Measurements from ENCODE around the gene NXPE4.
"Not testable (repeated sequence)": the region's sequence is repeated elsewhere in the genome, so short reads cannot be mapped to it uniquely, and the experiment has no call there.

NXPE4 gene

DNA sequence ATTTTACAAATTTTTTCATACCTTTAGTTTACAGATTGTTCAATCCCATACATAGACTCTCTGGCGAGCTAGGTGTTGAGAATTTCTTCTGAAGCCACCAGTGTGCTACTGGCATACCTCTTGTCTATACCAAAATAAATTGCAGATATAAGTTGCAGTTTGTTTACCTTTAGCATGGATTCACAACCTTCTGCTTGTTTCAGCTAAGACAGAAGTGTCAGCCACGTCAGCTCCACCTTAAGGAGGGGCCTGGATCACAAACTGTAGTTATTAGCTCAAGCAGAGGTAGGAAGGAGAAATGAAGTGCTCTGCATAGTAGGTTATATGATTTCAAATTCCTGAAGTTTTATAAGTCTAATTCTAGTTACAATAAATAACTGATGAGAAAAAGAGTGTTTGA, at the start of gene NXPE4:
Gene NXPE4, minus strand, starts transcription at position 216 of the 400 bp plus-strand sequence. CDS start 1,027 bp downstream, outside the sequence.
- Histone ChIP-seq H3K27ac (no peak within 1 kb of the TSS), H3K4me3 (no peak within 1 kb of the TSS)

DNA sequence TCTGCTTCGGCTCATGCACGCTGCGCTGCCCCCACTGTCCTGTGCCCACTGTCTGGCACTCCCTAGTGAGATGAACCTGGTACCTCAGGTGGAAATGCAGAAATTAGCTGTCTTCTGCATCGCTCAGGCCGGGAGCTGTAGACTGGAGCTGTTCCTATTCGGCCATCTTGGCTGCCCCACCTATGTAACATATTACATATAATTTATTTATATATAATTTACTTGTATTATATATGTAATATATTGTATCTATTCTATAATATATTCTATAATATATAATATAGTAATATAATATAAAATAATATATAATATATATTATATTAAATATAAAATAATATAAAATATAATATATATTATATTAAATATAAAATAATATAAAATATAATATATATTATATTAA, 43.9 kb upstream of the NXPE4 start:
- not testable (repeated sequence) for H3K27ac ChIP-seq, H3K4me3 ChIP-seq

DNA sequence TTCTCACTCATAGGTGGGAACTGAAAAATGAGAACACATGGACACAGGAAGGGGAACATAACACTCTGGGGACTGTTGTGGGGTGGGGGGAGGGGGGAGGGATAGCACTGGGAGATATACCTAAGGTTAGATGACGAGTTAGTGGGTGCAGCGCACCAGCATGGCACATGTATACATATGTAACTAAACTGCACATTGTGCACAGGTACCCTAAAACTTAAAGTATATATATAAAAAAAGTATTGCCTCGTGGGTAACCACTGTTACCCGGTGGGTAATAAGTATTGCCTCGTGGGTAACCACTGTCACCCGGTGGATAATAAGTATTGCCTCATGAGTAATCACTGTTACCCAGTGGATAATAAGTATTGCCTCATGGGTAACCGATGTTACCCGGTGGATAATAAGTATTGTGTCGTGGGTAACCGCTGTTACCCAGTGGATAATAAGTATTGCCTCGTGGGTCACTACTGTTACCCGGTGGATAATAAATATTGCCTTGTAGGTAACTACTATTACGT, 35.9 kb upstream of the NXPE4 start:
- not testable (repeated sequence) for H3K4me3 ChIP-seq, H3K27ac ChIP-seq

DNA sequence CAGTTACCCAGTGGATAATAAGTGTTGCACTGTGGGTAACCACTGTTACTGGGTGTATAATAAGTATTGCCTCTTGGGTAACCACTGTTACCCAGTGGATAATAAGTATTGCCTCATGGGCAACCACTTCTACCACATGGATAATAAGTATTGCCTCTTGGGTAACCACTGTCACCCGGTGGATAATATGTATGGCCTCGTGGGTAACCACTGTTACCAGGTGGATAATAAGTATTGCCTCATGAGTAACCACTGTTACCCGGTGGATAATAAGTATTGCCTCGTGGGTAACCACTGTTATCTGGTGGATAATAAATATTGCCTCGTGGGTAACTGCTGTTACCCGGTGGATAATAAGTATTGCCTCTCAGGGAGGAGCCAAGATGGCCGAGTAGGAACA, 29.7 kb upstream of the NXPE4 start:
- Histone ChIP-seq H3K4me3 (no peak overlapping the region), H3K27ac (no peak overlapping the region)

DNA sequence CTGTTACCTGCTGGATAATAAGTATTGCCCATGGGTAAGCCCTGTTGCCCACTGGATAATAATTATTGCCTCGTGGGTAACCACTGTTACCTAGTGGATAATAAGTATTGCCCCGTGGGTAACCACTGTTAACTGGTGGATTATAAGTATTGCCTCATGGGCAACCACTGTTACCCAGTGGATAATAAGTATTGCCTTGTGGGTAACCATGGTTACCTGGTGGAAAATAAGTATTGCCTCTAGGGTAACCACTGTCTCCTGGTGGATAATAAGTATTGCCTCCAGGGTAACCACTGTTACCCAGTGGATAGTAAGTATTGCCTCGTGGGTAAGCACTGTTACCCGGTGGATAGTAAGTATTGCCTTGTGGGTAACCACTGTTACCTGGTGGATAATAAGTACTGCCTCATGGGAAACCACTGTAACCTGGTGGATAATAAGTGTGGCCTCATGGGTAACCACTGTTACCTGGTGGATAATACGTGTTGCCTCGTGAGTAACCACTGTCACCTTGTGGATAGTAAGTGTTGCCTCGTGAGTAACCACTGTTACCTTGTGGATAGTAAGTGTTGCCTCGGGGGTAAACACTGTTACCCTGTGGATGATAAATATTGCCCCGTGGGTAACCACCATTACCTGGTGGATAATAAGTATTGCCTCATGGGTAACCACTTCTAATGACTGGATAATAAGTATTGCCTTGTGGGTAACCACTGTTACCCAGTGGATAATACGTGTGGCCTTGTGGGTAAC, 29.0 kb upstream of the NXPE4 start:
- Histone ChIP-seq H3K4me3 (no peak overlapping the region), H3K27ac (no peak overlapping the region)

DNA sequence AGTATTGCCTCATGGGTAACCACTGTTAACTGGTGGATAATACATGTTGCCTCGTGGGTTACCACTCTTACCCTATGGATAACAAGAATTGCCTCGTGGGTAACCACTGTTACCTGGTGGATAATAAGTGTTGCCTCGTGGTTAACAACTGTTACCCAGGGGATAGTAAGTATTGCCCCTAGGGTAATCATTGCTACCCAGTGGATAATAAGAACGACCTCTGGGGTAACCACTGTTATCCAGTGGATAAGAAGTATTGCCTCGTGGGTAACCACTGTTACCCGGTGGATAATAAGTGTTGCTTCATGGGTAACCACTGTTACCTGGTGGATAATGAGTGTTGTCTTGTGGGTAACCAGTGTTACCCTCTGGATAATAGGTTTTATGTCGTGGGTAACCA, 28.1 kb upstream of the NXPE4 start:
- H3K27ac ChIP-seq, result no peak overlapping the region
- H3K4me3 ChIP-seq, result no peak overlapping the region

DNA sequence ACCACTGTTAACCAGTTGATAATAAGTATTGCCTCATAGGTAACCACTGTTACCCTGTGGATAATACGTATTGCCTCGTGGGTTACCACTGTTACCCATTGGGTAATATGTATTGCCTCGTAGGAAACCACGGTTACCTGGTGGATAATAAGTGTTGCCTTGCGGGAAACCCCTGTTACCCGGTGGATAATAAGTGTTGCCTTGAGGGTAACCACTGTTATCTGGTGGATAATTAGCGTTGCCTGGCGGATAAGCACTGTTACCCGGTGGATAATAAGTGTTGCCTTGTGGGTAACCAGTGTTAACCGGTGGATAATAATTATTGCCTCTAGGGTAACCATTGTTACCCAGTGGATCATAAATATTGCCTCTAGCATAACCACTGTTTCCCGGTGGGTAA, 27.3 kb upstream of the NXPE4 start:
- Histone ChIP-seq H3K4me3 (no peak overlapping the region), H3K27ac (no peak overlapping the region)

DNA sequence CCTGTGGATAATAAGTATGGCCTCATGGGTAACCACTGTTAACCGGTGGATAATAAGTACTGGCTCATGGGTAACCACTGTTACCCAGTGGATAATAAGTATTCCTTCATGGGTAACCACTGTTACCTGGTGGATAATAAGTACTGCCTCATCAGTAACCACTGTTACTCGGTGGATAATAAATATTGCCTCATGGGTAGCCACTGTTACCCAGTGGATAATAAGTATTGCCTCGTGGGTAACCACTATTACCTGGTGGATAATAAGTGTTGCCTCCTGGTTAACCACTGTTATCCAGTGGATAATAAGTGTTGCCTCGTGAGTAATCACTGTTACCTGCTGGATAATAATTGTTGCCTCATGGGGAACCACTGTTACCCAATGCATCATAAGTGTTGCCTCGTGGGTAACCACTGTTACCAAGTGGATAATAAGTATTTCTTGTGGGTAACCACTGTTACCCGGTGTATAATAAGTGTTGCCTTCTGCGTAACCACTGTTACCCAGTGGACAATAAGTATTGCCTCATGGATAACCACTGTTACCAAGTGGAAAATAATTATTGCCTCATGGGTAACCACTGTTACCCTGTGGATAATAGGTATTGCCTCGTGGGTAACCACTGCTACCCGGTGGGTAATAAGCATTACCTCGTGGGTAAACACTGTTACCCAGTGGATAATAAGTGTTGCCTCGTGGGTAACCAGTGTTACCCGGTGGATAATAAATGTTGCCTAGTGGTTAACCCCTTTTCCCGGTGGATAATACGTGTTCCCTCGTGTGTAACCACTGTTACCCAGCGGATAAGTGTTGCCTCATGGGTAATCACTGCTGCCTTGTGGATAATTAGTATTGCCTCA, 26.6 kb upstream of the NXPE4 start:
- H3K27ac ChIP-seq, result no peak overlapping the region
- no peak overlapping the region for H3K4me3 ChIP-seq

DNA sequence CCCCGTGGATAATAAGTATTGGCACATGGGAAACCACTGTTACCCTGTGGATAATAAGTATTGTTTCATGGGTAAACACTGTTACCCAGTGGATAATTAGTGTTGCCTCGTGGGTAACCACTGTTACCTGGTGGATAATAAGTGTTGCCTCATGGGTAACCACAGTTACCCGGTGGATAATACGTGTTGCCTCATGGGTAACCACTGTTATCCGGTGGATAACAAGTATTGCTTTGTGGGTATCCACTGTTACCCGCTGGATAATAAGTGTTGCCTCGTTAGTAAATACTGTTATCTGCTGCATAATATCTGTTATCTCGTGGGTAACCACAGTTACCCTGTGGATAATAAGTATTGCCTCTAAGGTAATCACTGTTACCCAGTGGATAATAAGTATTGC, 25.5 kb upstream of the NXPE4 start:
- no peak overlapping the region for H3K4me3 ChIP-seq
- H3K27ac ChIP-seq, result no peak overlapping the region

DNA sequence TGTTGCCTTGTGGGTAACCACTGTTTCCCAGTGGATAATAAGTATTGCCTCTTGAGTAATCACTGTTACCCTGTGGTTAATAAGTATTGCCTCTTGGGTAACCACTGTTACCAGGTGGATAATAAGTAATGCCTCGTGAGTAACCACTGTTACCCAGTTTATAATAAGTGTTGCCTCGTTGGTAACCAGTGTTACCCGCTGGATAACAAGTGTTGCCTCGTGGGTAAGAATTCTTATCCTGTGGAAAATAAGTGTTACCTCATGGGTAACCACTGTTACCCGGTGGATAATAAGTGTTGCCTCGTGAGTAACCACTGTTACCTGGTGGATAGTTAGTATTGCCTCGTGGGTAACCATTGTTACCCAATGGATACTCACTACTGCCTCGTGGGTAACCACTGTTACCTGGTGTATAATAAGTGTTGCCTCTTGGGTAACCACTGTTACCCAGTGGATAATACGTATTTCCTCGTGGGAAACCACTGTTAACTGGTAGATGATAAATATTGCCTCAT, 24.1 kb upstream of the NXPE4 start:
- Histone ChIP-seq H3K4me3 (no peak overlapping the region), H3K27ac (no peak overlapping the region)

DNA sequence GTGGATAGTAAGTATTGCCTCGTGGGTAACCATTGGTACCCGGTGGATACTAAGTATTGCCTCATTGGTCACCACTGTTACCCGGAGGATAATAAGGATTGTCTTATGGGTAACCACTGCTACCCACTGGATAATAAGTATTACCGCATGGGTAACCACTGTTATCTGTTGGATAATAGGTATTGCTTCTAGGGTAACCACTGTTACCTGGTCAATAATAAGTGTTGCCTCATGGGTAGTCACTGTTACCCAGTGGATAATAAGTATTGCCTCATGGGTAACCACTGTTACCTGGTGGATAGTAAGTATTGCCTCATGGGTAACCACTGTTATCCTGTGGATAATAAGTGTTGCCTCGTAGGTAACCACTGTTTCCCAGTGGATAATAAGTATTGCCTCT, 22.6 kb upstream of the NXPE4 start:
- Histone ChIP-seq H3K27ac (no peak overlapping the region), H3K4me3 (no peak overlapping the region)

DNA sequence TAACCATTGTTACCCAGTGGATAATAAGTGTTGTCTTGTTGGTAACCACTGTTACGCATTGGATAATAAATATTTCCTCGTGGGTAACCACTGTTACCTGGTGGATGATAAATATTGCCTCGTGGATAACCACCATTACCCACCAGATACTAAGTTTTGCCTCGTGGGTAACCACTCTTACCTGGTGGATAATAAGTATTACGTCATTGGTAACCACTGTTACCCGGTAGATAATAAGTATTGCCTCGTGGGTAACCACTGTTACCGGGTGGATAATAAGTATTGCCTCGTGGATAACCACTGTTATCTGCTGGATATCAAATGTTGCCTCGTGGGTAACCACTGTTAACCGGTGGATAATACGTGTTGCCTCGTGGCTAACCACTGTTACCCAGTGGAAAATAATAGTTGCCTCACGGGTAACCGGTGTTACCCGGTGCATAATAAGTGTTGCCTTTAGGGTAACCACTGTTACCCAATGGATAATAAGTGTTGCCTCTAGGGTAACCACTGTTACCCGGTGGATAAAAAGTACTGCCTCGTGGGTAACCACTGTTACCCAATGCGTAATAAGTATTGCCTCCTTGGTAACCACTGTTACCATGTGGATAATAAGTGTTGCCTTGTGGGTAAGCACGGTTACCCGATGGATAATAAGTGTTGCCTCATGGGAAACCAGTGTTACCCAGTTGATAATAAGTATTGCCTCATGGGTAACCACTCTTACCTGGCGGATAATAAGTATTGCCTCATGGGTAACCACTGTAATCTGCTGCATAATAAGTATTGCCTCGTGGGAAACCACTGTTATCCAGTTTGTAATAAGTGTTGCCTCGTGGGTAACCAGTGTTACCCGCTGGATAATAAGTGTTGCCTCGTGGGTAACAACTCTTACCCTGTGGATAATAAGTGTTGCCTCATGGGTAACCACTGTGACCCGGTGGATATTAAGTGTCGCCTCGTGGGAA, 21.9 kb upstream of the NXPE4 start:
- Histone ChIP-seq H3K27ac (no peak overlapping the region), H3K4me3 (no peak overlapping the region)

DNA sequence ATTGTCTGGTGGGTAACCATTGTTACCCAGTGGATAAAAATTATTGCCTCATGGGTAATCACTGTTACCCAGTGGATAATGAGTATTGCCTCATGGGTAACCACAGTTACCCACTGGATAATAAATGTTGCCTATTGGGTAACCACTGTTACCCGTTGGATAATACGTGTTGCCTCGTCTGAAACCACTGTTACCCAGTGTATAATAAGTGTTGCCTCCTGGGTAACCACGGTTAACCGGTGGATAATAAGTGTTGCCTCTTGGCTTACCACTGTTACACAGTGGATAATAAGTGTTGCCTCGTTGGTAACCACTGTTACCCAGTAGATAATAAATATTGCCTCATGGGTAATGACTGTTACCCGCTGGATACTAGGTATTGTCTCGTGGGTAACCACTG, 20.9 kb upstream of the NXPE4 start:
- no peak overlapping the region for H3K27ac ChIP-seq

DNA sequence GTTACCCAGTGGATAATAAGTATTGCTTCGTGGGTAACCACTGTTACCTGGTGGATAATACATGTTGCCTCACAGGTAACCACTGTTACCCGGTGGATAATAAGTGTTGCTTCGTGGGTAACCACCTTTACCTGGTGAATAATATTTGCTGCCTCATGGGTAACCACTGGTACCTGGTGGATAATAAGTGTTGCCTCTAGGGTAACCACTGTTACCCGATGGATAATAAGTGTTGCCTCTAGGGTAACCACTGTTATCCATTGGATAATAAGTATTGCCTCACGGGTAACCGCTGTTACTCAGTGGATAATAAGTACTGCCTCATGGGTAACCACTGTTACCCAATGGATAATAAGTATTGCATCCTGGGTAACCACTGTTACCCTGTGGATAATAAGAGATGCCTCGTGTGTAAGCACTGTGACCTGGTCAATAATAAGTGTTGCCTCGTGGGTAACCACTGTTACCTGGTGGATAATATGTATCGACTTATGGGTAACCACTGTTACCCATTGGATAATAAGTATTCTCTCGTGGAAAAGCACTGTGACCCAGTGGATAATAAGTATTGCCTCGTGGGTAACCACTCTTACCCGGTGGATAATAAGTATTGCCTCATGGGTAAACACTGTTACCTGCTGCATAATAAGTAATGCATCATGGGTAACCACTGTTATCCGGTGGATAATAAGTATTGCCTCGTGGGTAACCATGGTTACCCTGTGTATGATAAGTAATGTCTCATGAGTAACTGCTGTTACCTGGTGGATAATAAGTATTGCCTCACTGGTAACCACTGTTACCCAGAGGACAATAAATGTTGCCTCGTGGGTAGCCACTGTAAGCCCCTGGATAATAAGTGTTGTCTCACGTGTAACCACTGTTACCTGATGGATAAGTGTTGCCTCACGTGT, 20.1 kb upstream of the NXPE4 start:
- H3K27ac ChIP-seq, result no peak overlapping the region
- no peak overlapping the region for H3K4me3 ChIP-seq

More for the DNA sequence above, 20.9 kb upstream of the NXPE4 start:
- H3K4me3 ChIP-seq, result no peak overlapping the region

DNA sequence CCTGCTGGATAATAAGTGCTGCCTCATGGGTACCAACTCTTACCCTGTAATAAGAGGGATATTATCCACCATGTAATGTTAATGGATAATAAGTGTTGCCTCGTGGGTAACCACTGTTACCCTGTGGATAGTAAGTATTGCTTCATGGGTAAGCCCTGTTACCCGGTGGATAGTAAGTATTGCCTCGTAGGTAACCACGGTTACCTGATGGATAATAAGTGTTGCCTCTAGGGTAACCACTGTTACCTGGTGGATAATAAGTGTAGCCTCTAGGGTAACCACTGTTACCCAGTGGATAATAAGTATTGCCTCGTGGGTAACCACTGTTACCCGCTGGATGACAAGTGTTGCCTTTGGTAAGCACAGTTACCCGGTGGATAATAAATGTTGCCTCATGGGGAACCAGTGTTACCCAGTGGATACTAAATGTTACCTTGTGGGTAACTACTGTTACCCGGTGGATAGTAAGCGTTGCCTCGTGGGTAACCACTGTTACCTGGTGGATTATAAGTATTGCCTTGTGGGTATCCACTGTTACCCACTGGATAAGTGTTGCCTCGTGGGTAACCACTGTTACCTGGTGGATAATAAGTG, 18.6 kb upstream of the NXPE4 start:
- H3K4me3 ChIP-seq, result no peak overlapping the region
- no peak overlapping the region for H3K27ac ChIP-seq

DNA sequence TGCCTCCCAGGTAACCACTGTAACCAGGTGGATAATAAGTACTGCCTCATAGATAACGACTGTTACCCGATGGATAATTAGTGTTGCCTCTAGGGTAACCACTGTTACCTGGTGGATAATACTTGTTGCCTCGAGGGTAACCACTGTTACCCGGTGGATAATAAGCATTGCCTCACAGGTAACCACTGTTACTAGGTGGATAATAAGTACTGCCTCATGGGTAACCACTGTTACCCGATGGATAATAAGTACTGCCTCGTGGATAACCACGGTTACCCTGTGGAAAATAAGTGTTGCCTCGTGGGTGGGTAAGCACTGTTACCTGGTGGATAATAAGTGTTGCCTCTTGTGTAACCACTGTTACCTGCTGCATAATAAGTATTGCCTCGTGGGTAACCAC, 17.5 kb upstream of the NXPE4 start:
- H3K4me3 ChIP-seq, H3K27ac ChIP-seq: not testable (repeated sequence)

DNA sequence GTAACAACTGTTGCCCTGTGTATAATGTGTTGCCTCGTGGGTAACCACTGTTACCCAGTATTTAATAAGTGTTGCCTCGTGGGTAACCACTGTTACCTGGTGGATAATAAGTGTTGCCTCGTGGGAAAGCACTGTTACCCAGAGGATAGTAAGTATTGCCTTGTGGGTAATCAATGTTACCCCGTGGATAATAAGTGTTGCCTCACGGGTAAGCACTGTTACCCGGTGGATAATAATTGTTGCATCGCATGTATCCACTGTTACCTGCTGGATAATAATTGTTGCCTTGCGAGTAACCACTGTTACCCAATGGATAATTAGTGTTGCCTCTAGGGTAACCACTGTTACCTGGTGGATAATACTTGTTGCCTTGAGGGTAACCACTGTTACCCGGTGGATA, 17.1 kb upstream of the NXPE4 start:
- H3K27ac ChIP-seq, result no peak overlapping the region
- no peak overlapping the region for H3K4me3 ChIP-seq

DNA sequence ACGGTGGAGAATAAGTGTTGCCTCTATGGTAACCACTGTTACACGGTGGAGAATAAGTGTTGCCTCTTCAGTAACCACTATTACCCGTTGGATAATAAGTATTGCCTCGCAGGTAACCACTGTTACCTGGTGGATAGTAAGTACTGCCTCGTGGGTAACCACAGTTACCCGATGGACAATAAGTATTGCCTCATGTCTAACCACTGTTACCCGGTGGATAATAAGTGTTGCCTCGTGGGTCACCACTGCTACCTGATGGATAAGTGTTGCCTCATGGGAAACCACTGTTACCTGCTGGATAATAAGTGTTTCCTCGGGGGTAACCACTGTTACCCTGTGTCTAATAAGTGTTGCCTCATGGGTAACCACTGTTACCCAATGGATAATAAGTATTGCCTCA, 16.6 kb upstream of the NXPE4 start:
- H3K27ac ChIP-seq, H3K4me3 ChIP-seq: not testable (repeated sequence)

All from skin epidermis (tissue), 12 donors.